H1 (cell line): ENCODE data around the gene BBX. TPM values are rescaled to one million over a fixed set of nuclear protein-coding genes. Genes with fewer than 3 reads are reported as not detected.

ENCODE experiments used
- CTCF ChIA-PET: fragments of 300-600 bp; sonication (Branson Sonifier 250); formaldehyde crosslinking; loops from one replicate; lab custom pipeline; 2021; ENCODE audit not compliant: partially characterized antibody; lab: Charles Lee
- POLR2A ChIA-PET: fragments of 300-600 bp; sonication (Branson Sonifier 250); formaldehyde crosslinking; loops from one replicate; lab custom pipeline; 2021; ENCODE audit warnings: inconsistent platforms; ENCODE audit not compliant: partially characterized antibody; lab: Charles Lee
- DNase-seq, 2 experiments: peaks; one replicate each; pipeline versions ENCODE4 v3.0.0 to v3.0.0-alpha.2; 2010 to 2022; ENCODE audit warnings: low spot score in 2 of 2, low read depth in 1 of 2, mixed read lengths in 1 of 2
- FAIRE-seq: peaks from 2 replicates; lab custom pipeline; 2011; peaks lifted over from hg19 to GRCh38; lab: Jason Lieb, UNC
- H2AFZ ChIP-seq: 2 replicates; pipeline ENCODE4 v1.8.1; 2012; ENCODE audit warnings: low read length, inconsistent platforms
- H2AK5ac ChIP-seq: 2 replicates; pipeline ENCODE4 v1.6.1; 2013; ENCODE audit warnings: low read depth, low read length
- H2BK120ac ChIP-seq: replicated peaks from 2 replicates; pipeline ENCODE3; 2013; ENCODE audit warnings: low read depth, low read length, inconsistent platforms
- H2BK12ac ChIP-seq: 2 replicates; pipeline ENCODE4 v1.6.1; 2013; ENCODE audit warnings: low read depth, low read length
- H2BK15ac ChIP-seq: 2 replicates; pipeline ENCODE4 v1.6.1; 2013; ENCODE audit warnings: low read length
- H2BK20ac ChIP-seq: 2 replicates; pipeline ENCODE4 v1.6.1; 2013; ENCODE audit warnings: low read length
- H2BK5ac ChIP-seq: 2 replicates; pipeline ENCODE4 v1.6.1; 2013; ENCODE audit warnings: low read depth, low read length
- H3K14ac ChIP-seq: 2 replicates; pipeline ENCODE4 v1.6.1; 2013; ENCODE audit warnings: inconsistent platforms; ENCODE audit not compliant: insufficient read length
- H3K18ac ChIP-seq: 2 replicates; pipeline ENCODE4 v1.6.1; 2013; ENCODE audit warnings: low read length; ENCODE audit errors: extremely low read depth
- H3K23ac ChIP-seq: 2 replicates; pipeline ENCODE4 v1.6.1; 2013; ENCODE audit warnings: inconsistent platforms; ENCODE audit not compliant: insufficient read length
- H3K23me2 ChIP-seq: 2 replicates; pipeline ENCODE4 v1.6.1; 2013; ENCODE audit warnings: low read depth, low read length
- H3K27ac ChIP-seq: 2 replicates; pipeline ENCODE4 v1.6.1; 2011; ENCODE audit warnings: low read depth, low read length, inconsistent platforms
- H3K27me3 ChIP-seq, 4 experiments: replicated peaks in 1 of 4; 1 replicate in 1 of 4; 2 replicates in 3 of 4; pipeline versions ENCODE4 v1.6.1 to v1.8.1; 2011 to 2013; ENCODE audit warnings: low read length in 3 of 4, mild to moderate bottlenecking in 3 of 4, inconsistent platforms in 2 of 4, mixed read lengths in 2 of 4, moderate library complexity in 1 of 4; ENCODE audit not compliant: control insufficient read depth in 3 of 4, insufficient read depth in 3 of 4; ENCODE audit errors: extremely low read depth in 1 of 4
- H3K36me3 ChIP-seq, 4 experiments: 2 replicates each; pipeline versions ENCODE4 v1.6.1 to v1.8.1; 2011 to 2013; ENCODE audit warnings: mild to moderate bottlenecking in 4 of 4, low read length in 3 of 4, moderate library complexity in 2 of 4, control low read depth in 1 of 4, inconsistent platforms in 1 of 4; ENCODE audit not compliant: insufficient read depth in 4 of 4, control insufficient read depth in 2 of 4
- H3K4ac ChIP-seq: replicated peaks from 2 replicates; pipeline ENCODE3; 2013; ENCODE audit warnings: low read length, low read depth, mixed read lengths, inconsistent platforms; ENCODE audit not compliant: insufficient read length
- H3K4me1 ChIP-seq, 4 experiments: replicated peaks in 1 of 4; 1 replicate in 1 of 4; 2 replicates in 3 of 4; pipeline versions ENCODE4 v1.6.1 to v1.8.1; 2011 to 2013; ENCODE audit warnings: low read length in 3 of 4, inconsistent platforms in 2 of 4, mixed read lengths in 1 of 4; ENCODE audit not compliant: insufficient read depth in 4 of 4, control insufficient read depth in 3 of 4
- H3K4me2 ChIP-seq, 2 experiments: 2 replicates each; pipeline versions ENCODE4 v1.6.1 to v1.8.1; 2011 to 2013; ENCODE audit warnings: low read depth in 2 of 2, low read length in 2 of 2, control low read depth in 1 of 2, inconsistent platforms in 1 of 2, mild to moderate bottlenecking in 1 of 2; ENCODE audit not compliant: insufficient read depth in 1 of 2
- H3K4me3 ChIP-seq, 4 experiments: fragments of 200-600, 300-600 bp in 1 of 4; sonication (generic), shearing (Covaris generic), sonication (Bioruptor Twin) in 1 of 4; 2 replicates each; pipeline versions ENCODE4 v1.5.1 to v1.8.1; 2011 to 2016; ENCODE audit warnings: low read length in 4 of 4, low read depth in 3 of 4, control low read depth in 2 of 4, inconsistent platforms in 2 of 4, mild to moderate bottlenecking in 2 of 4, mixed read lengths in 1 of 4, moderate library complexity in 1 of 4; ENCODE audit not compliant: insufficient read depth in 2 of 4; ENCODE audit errors: extremely low read depth in 1 of 4
- H3K56ac ChIP-seq: replicated peaks from 2 replicates; pipeline ENCODE3; 2013; ENCODE audit warnings: low read depth, mild to moderate bottlenecking, mixed read lengths, low read length, inconsistent platforms; ENCODE audit not compliant: insufficient read length
- H3K79me1 ChIP-seq: 2 replicates; pipeline ENCODE4 v1.6.1; 2013; ENCODE audit warnings: low read depth, low read length, control low read depth
- H3K79me2 ChIP-seq, 2 experiments: 2 replicates each; pipeline versions ENCODE4 v1.6.1 to v1.8.1; 2012 to 2013; ENCODE audit warnings: low read length in 2 of 2, mild to moderate bottlenecking in 2 of 2, inconsistent platforms in 1 of 2; ENCODE audit not compliant: insufficient read depth in 2 of 2, control insufficient read depth in 1 of 2
- H3K9ac ChIP-seq, 4 experiments: replicated peaks in 1 of 4; 1 replicate in 1 of 4; 2 replicates in 3 of 4; pipeline versions ENCODE4 v1.6.1 to v1.8.1; 2011 to 2013; ENCODE audit warnings: low read depth in 3 of 4, low read length in 3 of 4, control low read depth in 2 of 4, mild to moderate bottlenecking in 2 of 4, moderate library complexity in 2 of 4, inconsistent platforms in 1 of 4; ENCODE audit errors: extremely low read depth in 1 of 4
- H3K9me3 ChIP-seq, 2 experiments: 2 replicates each; pipeline versions ENCODE4 v1.6.1 to v1.8.1; 2012 to 2013; ENCODE audit warnings: mild to moderate bottlenecking in 2 of 2, moderate library complexity in 2 of 2, control low read depth in 1 of 2, inconsistent platforms in 1 of 2, low read depth in 1 of 2, low read length in 1 of 2, mixed read lengths in 1 of 2; ENCODE audit not compliant: insufficient read depth in 2 of 2
- H4K20me1 ChIP-seq, 2 experiments: replicated peaks in 1 of 2; 2 replicates each; pipeline versions ENCODE3 to v1.8.1; 2011 to 2013; ENCODE audit warnings: inconsistent platforms in 2 of 2, low read length in 2 of 2, mild to moderate bottlenecking in 1 of 2; ENCODE audit not compliant: insufficient read depth in 2 of 2, control insufficient read depth in 1 of 2
- H4K5ac ChIP-seq: 2 replicates; pipeline ENCODE4 v1.6.1; 2013; ENCODE audit warnings: low read length, low read depth, mixed read lengths, inconsistent platforms; ENCODE audit not compliant: insufficient read length
- H4K8ac ChIP-seq: 2 replicates; pipeline ENCODE4 v1.8.0; 2013; ENCODE audit warnings: mild to moderate bottlenecking, moderate library complexity, low read length, inconsistent platforms; ENCODE audit not compliant: insufficient read depth; ENCODE audit errors: extremely low read depth
- H4K91ac ChIP-seq: replicated peaks from 2 replicates; pipeline ENCODE3; 2013; ENCODE audit warnings: low read length, mixed read lengths, inconsistent platforms; ENCODE audit not compliant: insufficient read length
- ATF2 ChIP-seq: IDR thresholded peaks from 2 replicates; pipeline ENCODE4 v1.6.1; 2012; ENCODE audit warnings: low read length, inconsistent platforms
- EP300 ChIP-seq, 2 experiments: IDR thresholded peaks; 1 replicate in 1 of 2; 2 replicates in 1 of 2; pipeline ENCODE4 v1.6.1; 2011 to 2012; ENCODE audit warnings: low read depth in 2 of 2, low read length in 2 of 2, mild to moderate bottlenecking in 2 of 2, borderline replicate concordance in 1 of 2, inconsistent platforms in 1 of 2, moderate library complexity in 1 of 2
- KDM4A ChIP-seq: IDR thresholded peaks from one replicate; pipeline ENCODE4 v1.7.1; 2012; ENCODE audit warnings: low read depth, mild to moderate bottlenecking, moderate library complexity, low read length, inconsistent platforms; ENCODE audit not compliant: severe bottlenecking
- KDM5A ChIP-seq: fragments of 200-600 bp; IDR thresholded peaks from 2 replicates; pipeline ENCODE4 v1.7.1; 2012; ENCODE audit warnings: mild to moderate bottlenecking, low read length, inconsistent platforms, mixed read lengths
- NRF1 ChIP-seq: IDR thresholded peaks from 2 replicates; pipeline ENCODE4 v1.6.1; 2011; ENCODE audit warnings: mild to moderate bottlenecking, low read depth, low read length, improper control_type of control experiment
- POU5F1 ChIP-seq: IDR thresholded peaks from 2 replicates; pipeline ENCODE4 v1.6.1; 2011; ENCODE audit warnings: low read depth, mild to moderate bottlenecking, low read length, moderate library complexity
- TBP ChIP-seq: IDR thresholded peaks from 2 replicates; pipeline ENCODE4 v1.6.1; 2011; ENCODE audit warnings: low read depth, low read length, improper control_type of control experiment
- ZNF274 ChIP-seq: IDR thresholded peaks from 2 replicates; pipeline ENCODE4 v1.7.0; 2012; ENCODE audit warnings: low read length, borderline replicate concordance; ENCODE audit errors: extremely low read depth
- WGBS, 2 experiments: shearing (Covaris generic) in 1 of 2; methylation state at CpG; one replicate each; pipeline versions ENCODE4 v1.1.6 to v1.1.7; 2013 to 2015; ENCODE audit warnings: low lambda C conversion rate in 2 of 2, mixed read lengths in 2 of 2, inconsistent platforms in 1 of 2, low coverage in 1 of 2, missing lambda C conversion rate in 1 of 2; ENCODE audit not compliant: insufficient replicate concordance in 2 of 2, insufficient coverage in 1 of 2, insufficient read length in 1 of 2; ENCODE audit errors: extremely low coverage in 1 of 2, missing lambda C conversion rate in 1 of 2; 5-methylcytosine and 5-hydroxymethylcytosine counted together
- polyA plus RNA-seq, 7 experiments: library from polyadenylated mRNA; depleted of rRNA in 3 of 7; stranded (reverse) in 5 of 7; unstranded in 2 of 7; fragments of >200 nt in 5 of 7; fragments of 200-250 nt in 2 of 7; gene quantifications; 1 replicate in 5 of 7; 2 replicates in 1 of 7; 4 replicates in 1 of 7; pipeline versions ENCODE4 v1.2.1 to v1.2.3, GENCODE V29; 2011 to 2013; ENCODE audit warnings: missing spikeins in 2 of 7, mixed read lengths in 2 of 7
- total RNA-seq: library from RNA; stranded (reverse); fragmentation: NEBNext Ultra II Directional; extraction: Animal tissue kit (Norgen Biotek cat#: 25700); gene quantifications from 2 replicates; pipeline ENCODE4 v1.2.1, GENCODE V29; 2021

The BBX gene
- total and polyA plus RNA-seq, 2 of the 8 experiments (the other 6 are each of a cell fraction or from before 2014, with no cell fraction given): 11.0 to 42.5 TPM

GRCh38 chr3:107506458-107506857 lies 16.3 kb upstream of the BBX start:
- no peaks in the 10 kb centered on the region for H3K79me2 ChIP-seq
- TF ChIP-seq ATF2 (no peak), KDM5A (no peak), ZNF274 (no peak), NRF1 (no peak), POU5F1 (no peak), KDM4A (no peak), EP300 (IDR thresholded peaks at IDR 0.05; ENCODE audit: borderline replicate concordance in 1 of 2, low read depth in 2 of 2, low read length in 2 of 2) (no peak), TBP (no peak)
- H4K91ac ChIP-seq: no peak overlapping the region
- WGBS, 2 experiments: 81% methylated on average over 2 of the region's 2 CpGs; no CpG with 5 or more reads in 1 of the 2 experiments
- H3K18ac ChIP-seq: no peak overlapping the region
- H3K9ac ChIP-seq: no peak overlapping the region
- H3K56ac ChIP-seq: no peak overlapping the region
- H4K8ac ChIP-seq: no peak overlapping the region
- H3K4me2 ChIP-seq: no peak overlapping the region
- H2AFZ ChIP-seq: no peak overlapping the region
- no peak overlapping the region for H4K5ac ChIP-seq
- H3K4me3 ChIP-seq: no peak overlapping the region
- H3K14ac ChIP-seq: no peak overlapping the region
- no peaks in the 10 kb centered on the region; the same call in 1 of the 2 replicates for H3K23me2 ChIP-seq
- no peaks in the 10 kb centered on the region for H4K20me1 ChIP-seq
- CTCF ChIA-PET: interaction anchor here (1.1 kb wide), 1 partner anchor 13 kb away, joined by 3 read pairs; no protein-coding TSS in a partner anchor
- H2BK12ac ChIP-seq: no peak overlapping the region
- H2BK20ac ChIP-seq: no peak overlapping the region
- DNase-seq: no peak
- POLR2A ChIA-PET: no interaction called here
- no peak overlapping the region for H3K27ac ChIP-seq
- no peaks in the 10 kb centered on the region for H3K9me3 ChIP-seq
- H2AK5ac ChIP-seq: no peak overlapping the region
- H3K79me1 ChIP-seq: no peaks in the 10 kb centered on the region
- FAIRE-seq: no peak
- no peak overlapping the region for H2BK120ac ChIP-seq
- H3K4ac ChIP-seq: no peak overlapping the region
- no peaks in the 10 kb centered on the region for H3K27me3 ChIP-seq
- no peaks in the 10 kb centered on the region for H3K4me1 ChIP-seq
- H2BK5ac ChIP-seq: no peak overlapping the region
- no peak overlapping the region for H3K23ac ChIP-seq
- H2BK15ac ChIP-seq: no peak overlapping the region
- H3K36me3 ChIP-seq: no peaks in the 10 kb centered on the region
